Skin epidermis (tissue), 12 donors: Measurements from ENCODE around the gene TMEM258.

Source experiments
- H3K27ac ChIP-seq, 21 experiments: fragments of 200-600 bp; sonication (generic) in 11 of 21; one replicate each; pipeline ENCODE4 v1.5.0; 2020; ENCODE audit warnings: mild to moderate bottlenecking in 3 of 21, inconsistent platforms in 2 of 21, moderate library complexity in 2 of 21
- H3K4me3 ChIP-seq, 7 experiments: fragments of 200-600 bp; sonication (generic) in 2 of 7; one replicate each; pipeline ENCODE4 v1.5.0; 2020; ENCODE audit warnings: inconsistent platforms in 2 of 7, mild to moderate bottlenecking in 2 of 7, moderate library complexity in 1 of 7

TMEM258 gene

DNA sequence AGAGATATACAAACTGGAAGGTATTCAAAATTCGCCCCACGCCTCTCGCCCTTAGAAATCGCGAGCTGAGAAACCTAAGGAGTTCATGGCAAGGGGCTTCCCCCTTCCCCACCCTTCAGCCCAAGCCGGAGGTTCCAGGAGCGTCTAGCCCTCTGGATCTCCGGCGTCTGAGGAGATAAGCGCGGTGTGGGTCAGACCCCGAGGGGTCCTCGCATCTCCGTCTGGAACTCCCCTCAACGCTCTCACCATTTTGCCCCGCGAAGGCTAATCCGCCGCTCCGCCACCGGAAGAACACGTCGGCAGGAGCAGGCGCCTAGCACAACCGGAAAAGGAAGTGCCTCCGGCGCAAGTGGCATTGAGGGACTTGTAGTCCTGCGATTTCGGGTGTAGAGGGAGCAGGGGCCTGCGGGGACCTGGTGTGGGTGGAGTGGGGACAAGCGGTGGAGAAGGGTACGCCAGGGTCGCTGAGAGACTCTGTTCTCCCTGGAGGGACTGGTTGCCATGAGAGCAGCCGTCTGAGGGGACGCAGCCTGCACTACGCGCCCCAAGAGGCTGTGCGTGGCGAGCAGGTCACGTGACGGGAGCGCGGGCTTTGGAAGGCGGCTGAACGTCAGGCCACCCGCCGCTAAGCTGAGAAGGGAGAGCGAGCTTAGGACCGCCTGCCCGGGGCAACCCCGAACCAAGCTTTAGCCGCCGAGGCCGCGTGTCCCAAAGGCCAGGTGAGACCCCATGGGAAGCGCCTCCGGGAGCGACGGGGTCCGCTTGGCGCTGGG is at the start of gene TMEM258, which contains the start of gene FEN1:
TMEM258 (minus strand) TSS at position 290 of the 773 bp plus-strand sequence; CDS start at position 249, 41 bp downstream.
FEN1 (plus strand) TSS at position 602 of the 773 bp plus-strand sequence. CDS start 2,451 bp downstream, outside the sequence.
- Histone ChIP-seq H3K27ac (peak within 1 kb of the TSS; percentile 78 to 100 (median 98)), H3K4me3 (peak within 1 kb of the TSS; percentile 55 to 86 (median 68))

DNA sequence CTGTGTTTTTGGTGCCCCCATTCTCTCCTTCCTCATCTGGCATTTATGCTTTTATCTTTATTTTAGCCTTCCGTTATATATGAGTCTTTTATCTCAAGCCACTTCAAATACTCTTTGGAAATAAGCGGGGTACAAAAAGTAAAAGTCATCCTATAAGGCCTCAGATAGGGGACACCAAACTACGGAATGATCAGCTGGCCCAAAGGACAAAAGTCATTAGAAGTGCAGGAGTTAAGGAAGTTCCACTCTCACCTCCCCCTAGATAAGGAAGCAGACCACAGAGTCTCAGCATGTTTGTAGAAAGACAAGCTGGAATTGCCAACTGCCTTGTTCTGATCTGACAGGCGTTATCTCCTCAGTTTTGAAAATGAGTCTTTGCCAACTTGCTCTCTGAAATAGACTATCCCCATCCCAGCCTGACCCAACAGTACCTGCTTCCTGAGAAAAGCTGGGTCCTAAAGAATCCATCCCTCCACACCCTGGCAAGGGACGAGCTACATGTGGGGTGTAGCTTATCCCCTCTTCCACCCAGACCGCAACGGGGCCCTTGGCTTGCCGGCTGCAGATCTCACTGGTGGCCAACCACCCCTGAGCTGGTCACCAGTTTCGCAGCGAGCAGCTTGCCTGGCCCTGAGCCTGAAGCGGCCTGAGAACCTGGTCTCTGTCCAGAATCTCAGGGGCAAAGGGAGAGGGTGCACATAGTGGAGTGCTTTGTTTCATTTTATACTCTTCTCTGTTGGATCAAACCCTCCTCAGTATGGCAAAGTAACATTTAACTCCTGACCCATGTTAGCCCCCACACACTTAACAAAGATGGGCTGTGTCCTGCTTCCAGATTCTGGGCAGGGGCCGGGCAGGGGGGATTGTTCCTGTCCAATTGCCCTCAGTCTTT is 49.5 kb upstream of the TMEM258 start:
- no peak overlapping the region for H3K27ac ChIP-seq
- no peak overlapping the region for H3K4me3 ChIP-seq

DNA sequence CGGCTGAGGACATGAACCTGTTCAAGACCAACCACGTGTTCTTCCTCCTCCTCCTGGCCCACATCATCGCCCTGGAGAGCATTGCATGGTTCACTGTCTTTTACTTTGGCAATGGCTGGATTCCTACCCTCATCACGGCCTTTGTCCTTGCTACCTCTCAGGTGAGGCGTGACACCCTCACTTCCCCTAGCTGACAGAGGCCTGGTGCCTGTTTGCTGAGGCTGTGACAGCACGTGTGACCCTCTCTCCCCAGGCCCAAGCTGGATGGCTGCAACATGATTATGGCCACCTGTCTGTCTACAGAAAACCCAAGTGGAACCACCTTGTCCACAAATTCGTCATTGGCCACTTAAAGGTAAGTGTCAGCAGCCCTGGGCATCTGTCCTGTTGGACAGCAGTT is 48.0 kb upstream of the TMEM258 start:
- H3K27ac ChIP-seq, result no peak overlapping the region

DNA sequence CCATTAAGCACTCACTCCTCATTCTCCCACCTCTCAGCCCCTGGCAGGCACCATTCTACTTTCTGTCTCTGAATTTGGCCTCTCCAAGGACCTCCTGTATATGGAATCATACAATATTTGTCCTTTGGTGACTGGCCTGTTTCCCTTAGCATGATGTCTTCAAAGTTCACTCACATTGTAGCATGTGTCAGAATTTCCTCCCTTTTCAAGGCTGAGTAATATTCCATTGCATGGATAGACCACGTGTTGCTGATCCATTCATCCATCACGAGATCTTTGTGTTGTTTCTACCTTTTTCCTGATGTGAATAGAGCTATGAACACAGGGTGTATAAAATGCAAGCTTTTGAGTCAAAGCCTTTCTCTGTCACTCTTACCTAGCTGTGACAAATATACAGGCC is 47.3 kb upstream of the TMEM258 start:
- H3K4me3 ChIP-seq, result no peak overlapping the region
- no peak overlapping the region for H3K27ac ChIP-seq

More for the DNA sequence above, 48.0 kb upstream of the TMEM258 start:
- no peak overlapping the region for H3K4me3 ChIP-seq

DNA sequence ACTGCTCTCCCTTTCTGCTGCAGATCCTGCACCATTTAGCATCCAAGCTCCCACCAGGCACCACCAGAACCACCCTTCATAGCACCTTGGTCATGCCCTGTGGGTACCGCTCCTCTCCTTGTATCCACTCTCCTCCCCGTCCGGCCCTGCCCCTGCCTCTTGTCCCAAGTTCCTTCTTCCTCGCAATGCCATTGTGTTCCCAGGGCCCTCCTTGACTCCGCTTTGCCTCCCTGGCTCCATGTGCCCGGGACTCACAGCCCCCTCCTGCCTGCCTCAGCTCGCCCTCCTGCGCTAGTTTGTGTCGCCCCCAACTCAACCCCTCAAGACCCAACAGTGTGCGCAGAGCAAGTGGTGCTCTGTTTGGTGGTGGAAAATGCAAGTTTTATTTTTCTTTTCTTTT is 46.5 kb upstream of the TMEM258 start:
- Histone ChIP-seq H3K27ac (no peak overlapping the region), H3K4me3 (no peak overlapping the region)

DNA sequence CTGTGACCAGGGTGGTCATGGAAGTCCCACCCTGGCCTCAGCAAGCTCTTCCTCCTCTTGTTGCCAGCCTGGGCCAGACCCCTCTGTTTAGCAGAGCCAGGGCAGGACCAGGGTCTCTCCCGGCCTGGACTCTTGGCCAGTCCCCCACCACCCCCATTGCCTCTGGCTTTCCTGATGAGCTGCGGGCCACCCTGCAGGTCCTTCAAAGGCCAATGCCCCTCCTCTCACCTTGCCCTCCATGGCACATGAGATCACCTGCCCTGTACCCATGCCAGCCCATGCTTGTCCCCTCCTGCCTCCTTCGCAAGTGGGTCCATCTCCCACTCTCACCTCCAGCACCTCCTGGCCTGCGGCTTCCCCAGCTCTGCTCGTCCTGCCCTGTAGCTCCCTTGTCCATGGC is 46.1 kb upstream of the TMEM258 start:
- Histone ChIP-seq H3K27ac (no peak overlapping the region), H3K4me3 (no peak overlapping the region)

DNA sequence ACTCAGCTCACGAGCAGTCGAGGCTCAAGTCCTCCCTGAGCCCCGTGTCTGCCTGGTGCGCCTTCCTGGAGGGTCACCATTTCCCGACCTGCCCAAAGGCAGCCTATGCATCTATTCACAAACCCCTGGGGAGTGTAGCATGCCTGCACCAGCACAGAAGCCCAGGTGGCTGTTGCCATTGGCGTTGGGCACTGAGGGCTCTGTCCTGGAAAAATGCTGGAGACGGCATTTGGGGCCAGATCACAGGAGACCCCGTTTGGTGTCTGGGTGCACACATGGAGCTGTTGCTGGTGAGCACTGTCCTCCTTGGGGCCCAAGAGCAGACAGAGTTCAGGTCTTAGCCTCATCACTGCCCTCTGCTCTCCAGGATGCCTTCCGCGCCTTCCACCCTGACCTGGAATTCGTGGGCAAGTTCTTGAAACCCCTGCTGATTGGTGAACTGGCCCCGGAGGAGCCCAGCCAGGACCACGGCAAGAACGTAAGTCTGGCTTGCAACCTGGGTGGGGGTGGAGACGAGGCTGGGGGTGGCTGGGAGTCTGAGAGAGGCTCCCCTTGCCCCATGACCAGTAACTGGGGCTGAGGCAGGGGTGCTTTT is 45.1 kb upstream of the TMEM258 start:
- H3K27ac ChIP-seq, result no peak overlapping the region

DNA sequence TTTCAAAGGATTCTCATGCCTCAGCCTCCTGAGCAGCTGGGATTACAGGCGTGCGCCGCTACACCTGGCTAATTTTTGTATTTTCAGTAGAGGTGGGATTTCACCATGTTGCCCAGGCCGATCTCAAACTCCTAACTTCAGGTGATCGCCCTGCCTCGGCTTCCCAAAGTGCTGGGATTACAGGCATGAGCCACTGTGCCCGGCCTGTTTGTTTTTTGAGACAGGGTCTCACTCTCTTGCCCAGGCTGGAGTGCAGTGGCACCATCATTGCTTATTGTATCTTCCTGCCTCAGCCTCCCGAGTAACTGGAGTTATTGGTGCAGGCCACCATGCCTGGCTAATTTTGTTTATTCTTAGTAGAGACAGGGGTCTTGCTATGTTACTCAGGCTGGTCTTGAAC is 43.8 kb upstream of the TMEM258 start:
- Histone ChIP-seq H3K4me3 (no peak overlapping the region), H3K27ac (peak overlapping the region in 3 of 21 experiments; percentile 1 to 88 (median 14))

More for the DNA sequence above, 45.1 kb upstream of the TMEM258 start:
- no peak overlapping the region for H3K4me3 ChIP-seq

DNA sequence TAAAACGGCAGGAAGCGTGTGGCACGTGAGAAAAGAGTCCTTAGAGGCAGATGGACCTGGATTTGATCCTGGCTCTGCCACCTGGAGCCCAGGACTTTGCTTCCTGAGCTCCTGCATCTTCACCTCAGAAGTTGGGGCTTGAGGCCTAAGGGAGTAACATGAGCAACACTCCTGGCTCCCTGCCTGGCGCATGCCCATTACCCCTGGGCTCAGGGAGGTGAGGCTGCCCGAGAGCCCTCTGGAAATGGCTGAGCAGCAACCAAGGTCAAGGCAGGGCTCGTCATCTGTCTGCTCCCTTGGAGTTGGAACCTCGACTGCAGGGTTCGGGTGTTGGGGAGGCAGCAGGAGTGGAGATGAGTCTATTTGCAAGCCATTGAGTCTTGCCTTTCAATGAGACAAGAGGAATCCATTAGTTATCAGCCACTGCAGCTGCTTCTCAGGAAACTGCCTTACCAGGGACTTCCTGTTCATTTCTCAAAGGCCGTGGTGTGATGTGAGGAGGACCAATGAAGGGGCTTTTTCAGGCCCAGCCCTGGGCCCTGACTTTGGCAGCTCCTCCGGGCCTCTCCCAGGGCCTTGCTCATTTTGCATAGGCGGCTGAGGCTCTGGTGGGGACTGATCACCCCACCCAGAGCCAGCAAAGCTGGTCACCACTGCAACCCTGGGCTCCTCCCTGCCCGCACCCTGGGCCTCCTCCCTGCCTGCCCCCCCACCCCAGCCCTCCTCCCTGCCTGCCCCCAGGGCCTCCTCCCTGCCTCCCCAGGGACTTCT is 42.1 kb upstream of the TMEM258 start:
- Histone ChIP-seq H3K4me3 (no peak overlapping the region), H3K27ac (peak overlapping the region in 17 of 21 experiments; percentile 5 to 88 (median 55))

DNA sequence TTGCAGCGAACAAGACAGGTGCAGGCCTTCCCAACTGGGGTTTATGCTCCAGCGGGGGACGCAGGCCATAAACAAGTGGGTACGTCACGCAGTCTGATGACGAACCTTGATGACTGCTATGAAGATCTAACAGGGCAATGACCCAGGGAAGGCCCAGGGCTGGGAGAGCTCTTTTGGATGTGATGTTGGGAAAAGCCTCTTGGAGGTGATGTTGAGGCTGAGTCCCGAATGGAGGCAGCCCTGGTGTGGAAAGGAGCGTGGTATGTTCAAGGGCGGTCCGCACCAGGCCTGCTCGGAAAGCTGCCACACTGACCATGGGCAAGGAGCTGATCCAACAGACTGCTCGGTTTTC is 41.5 kb upstream of the TMEM258 start:
- peak overlapping the region in 8 of 21 experiments; percentile 5 to 88 (median 58) for H3K27ac ChIP-seq
- H3K4me3 ChIP-seq, result no peak overlapping the region

DNA sequence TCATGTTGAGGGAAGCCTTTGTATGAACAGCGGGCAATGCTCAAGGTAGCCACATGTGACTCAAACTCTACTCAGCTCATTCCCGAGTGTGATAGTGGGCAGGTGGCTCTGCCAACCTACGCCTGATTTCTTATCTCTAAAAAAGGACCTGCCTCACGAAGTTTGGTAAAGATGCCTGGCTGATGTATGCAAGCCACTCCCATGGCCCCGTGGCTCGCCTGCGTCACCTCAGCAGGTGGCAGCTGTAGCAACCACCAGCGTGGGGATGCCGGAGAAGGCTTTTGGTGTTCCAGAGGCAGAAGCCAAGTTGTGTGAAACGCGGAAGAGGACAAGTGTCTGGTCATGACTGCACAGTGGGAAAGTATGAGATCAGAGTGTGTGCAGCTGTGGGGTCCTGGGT is 41.1 kb upstream of the TMEM258 start:
- peak overlapping the region in 1 of 21 experiments; percentile 88 for H3K27ac ChIP-seq
- H3K4me3 ChIP-seq, result no peak overlapping the region

DNA sequence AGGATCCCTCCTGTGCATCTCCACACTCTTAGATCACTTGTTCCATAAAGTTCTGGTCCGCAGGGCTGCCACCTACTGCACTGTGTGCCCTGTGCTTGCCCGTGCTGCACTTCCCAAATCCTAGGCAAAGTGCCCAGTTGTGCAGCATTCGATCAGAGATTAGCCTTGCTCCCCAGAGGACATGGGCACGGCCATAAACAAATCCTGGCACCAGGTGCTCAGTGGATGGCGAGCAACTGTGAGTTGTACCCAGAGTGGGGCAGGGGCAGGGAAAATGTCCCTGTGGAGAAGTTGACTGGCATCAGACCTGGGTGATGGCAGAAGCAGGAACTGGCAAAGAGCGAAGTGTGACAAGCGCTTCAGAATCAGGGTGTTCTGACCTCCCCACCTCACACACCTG is 40.4 kb upstream of the TMEM258 start:
- Histone ChIP-seq H3K4me3 (no peak overlapping the region), H3K27ac (no peak overlapping the region)

DNA sequence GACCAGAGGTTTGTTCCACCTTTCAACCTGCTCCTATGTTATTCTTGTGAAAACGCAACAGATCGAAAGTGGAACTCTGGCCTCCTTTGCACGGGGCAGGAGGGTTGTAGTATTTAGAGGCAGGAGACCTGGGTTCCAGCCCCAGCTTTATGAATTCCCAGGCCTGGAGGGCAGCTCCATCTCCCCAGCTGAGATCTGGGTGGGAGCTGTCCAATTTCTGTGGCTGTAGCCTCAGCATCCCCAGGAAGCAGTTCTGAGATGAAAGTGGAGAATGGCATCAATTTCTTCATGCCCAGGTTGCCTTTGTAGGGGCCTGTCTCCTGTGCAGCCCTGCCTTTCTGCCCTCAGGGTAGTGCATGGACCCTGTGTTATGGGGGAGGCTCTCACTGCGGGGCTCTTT is 39.8 kb upstream of the TMEM258 start:
- H3K4me3 ChIP-seq, result no peak overlapping the region
- no peak overlapping the region for H3K27ac ChIP-seq

DNA sequence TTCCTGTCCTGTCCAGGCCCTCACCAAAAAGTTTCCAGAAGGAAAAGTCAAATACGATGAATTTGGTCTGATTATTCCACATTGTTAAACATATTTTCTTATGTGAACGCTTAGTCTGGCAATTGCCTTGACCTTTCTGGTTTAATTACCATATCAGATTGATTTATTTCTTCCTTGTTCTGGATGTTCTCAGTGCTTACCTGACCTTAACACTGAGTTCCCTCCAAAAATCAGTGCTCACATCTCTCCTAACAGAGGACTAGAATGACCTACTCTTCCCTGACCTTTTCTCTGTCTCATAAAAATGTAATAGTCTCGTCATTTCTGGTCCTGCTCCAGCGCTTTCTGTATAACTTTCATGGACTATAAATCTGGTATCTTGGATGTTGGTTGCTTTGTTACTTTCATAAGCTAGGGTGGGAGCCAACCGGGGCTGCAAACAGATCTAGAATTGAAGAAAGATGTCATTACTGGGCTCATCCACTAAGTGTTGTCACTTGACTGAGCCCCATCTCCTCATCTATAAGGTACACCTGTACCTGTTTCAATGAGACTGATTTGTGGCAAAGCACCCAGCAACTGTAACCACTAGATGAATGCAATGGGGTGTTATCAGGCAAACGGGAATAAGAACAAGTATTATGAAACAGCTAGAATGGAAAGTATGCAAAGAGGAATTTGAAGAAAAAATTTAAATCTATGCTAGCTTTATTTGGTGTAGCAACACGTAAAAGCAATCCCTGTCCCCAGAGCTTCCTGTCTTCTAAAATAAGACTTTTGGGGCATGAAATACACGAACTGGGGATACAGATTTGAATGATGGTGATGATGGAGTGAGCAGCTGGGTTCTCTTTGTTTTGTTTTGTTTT is 38.1 kb upstream of the TMEM258 start:
- no peak overlapping the region for H3K4me3 ChIP-seq

DNA sequence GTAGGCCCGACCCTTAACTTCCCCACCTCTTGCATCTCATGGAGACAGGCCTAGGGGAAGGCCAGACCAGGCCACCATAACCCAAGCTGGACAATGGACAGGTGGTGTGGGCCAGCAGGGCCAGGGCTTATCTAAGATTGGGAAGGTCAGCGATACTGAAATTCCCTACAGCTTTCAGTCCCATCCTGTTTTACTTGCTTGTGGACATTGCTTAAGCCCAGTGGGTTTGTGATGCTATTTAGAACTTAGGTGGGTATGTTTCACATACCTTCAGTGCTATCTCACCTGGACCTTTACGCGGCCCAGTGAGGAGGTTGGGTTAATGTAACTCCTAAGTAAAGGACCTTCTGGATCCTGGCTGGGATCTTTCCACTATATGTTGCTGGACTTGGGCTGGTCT is 37.4 kb upstream of the TMEM258 start:
- peak overlapping the region in 1 of 21 experiments; percentile 4 for H3K27ac ChIP-seq
- no peak overlapping the region for H3K4me3 ChIP-seq

More for the DNA sequence above, 38.1 kb upstream of the TMEM258 start:
- H3K27ac ChIP-seq, result peak overlapping the region in 1 of 21 experiments; percentile 22

DNA sequence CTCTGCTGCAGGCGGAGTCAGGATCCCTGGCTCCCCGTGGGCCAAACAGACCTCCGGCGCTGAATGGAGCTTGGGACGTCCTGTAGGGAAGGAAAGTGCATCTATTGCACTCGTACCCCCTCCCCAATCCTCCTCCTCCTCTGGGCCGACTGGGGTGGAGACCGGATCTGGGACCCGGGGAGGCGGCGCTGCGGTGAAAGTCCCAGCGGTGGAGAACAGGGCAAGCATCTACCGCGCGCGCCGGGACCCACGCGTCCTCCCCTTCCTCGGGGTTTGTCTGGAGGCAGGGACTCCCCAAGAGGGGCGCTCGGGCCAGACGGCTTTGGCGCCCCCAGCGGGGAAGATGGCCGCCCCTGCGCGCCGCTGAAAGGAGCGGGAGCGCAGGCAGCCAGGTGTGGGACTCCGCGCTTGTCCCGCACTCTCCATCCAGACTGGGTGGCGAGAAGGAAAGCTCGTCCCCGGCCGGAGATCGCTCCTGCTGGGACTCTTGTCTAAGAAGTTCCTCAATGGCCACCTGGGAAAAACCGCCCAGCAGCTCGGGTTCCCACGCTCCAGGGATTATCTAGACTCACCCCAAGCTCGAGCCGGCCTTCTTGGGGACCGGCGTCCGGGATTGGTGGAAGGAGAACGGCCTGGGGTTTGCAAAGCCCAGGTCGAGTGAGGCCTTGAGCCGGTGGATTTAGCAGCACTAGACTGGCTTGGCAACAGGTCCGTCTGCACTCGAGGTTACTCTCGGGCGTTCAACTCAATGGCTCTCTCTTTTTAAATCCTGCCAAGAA is 36.4 kb upstream of the TMEM258 start:
- H3K27ac ChIP-seq, result peak overlapping the region in 16 of 21 experiments; percentile 4 to 80 (median 62)

DNA sequence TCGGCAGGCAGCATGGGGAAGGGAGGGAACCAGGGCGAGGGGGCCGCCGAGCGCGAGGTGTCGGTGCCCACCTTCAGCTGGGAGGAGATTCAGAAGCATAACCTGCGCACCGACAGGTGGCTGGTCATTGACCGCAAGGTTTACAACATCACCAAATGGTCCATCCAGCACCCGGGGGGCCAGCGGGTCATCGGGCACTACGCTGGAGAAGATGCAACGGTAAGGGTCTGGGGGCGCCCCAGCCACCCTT is 35.9 kb upstream of the TMEM258 start:
- Histone ChIP-seq H3K27ac (peak overlapping the region in 18 of 21 experiments; percentile 4 to 86 (median 62)), H3K4me3 (peak overlapping the region; percentile 29 to 67 (median 44))

More for the DNA sequence above, 36.4 kb upstream of the TMEM258 start:
- H3K4me3 ChIP-seq, result peak overlapping the region; percentile 29 to 67 (median 44)
